Measurements from ENCODE around the gene CAPZB.

GRCh38 chr1:19483691-19484090, 1.6 kb downstream of the CAPZB start:
- no peak for TF ChIP-seq GATA2 (IDR thresholded peaks at IDR 0.05; ENCODE audit: low read depth, low read length)
- TF ChIP-seq GATA3 (IDR thresholded peaks at IDR 0.05; ENCODE audit: low read depth, low read length): no peak
